HFF-Myc (cell line): ENCODE results near the gene TRABD.

ENCODE experiments used
- DNase-seq: peaks from one replicate; pipeline ENCODE4 v3.0.0-alpha.2; 2011; ENCODE audit warnings: low read depth; ENCODE audit errors: extremely low read depth
- H3K4me3 ChIP-seq: replicated peaks from 2 replicates; pipeline ENCODE4 v1.5.1; 2011; ENCODE audit warnings: low read depth, mild to moderate bottlenecking, control low read depth, low read length
- TF ChIP-seq, protein P1 (sequence below): IDR thresholded peaks from 2 replicates; pipeline ENCODE4 v1.5.1; 2012; ENCODE audit warnings: mild to moderate bottlenecking, low read depth, low read length, control low read depth; ENCODE audit errors: missing control alignments

TRABD gene

DNA sequence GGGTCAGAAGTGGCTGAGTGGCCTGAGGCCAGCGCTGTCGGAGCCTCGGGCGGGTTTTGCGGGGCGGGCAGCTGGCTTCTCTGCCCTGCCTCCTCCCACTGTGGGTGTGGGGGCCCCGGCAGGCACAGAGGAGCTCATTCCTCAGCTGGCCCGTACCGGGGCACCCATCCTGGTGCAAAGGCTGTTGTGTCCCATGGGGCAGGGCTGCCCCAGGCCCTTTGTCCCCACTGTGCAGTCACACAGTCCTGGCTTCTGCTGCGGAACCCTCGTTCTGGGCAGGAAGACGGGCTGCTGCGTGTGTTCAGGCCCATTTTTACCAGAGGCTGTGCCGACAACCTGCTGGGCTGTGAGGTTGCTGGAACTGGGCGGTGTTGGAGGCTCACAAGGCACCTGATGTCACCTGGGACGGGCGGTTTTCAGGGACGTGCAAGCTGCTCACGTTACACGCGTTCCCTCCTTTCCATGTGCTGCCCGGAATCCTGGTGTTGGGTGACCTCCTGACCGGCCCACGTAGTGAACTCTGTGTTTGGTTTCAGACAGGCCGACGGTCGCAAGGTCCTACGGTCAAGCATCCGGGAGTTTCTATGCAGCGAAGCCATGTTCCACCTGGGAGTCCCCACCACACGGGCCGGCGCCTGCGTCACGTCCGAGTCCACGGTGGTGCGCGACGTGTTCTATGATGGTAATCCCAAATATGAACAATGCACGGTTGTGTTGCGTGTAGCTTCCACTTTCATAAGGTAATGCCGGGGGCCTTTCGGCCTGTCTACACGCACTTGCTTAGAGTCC, 20.3 kb downstream of the TRABD start:
- no peak overlapping the region for H3K4me3 ChIP-seq
- DNase-seq: no peak
- TF ChIP-seq, protein P1, sequence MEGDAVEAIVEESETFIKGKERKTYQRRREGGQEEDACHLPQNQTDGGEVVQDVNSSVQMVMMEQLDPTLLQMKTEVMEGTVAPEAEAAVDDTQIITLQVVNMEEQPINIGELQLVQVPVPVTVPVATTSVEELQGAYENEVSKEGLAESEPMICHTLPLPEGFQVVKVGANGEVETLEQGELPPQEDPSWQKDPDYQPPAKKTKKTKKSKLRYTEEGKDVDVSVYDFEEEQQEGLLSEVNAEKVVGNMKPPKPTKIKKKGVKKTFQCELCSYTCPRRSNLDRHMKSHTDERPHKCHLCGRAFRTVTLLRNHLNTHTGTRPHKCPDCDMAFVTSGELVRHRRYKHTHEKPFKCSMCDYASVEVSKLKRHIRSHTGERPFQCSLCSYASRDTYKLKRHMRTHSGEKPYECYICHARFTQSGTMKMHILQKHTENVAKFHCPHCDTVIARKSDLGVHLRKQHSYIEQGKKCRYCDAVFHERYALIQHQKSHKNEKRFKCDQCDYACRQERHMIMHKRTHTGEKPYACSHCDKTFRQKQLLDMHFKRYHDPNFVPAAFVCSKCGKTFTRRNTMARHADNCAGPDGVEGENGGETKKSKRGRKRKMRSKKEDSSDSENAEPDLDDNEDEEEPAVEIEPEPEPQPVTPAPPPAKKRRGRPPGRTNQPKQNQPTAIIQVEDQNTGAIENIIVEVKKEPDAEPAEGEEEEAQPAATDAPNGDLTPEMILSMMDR: no peak

DNA sequence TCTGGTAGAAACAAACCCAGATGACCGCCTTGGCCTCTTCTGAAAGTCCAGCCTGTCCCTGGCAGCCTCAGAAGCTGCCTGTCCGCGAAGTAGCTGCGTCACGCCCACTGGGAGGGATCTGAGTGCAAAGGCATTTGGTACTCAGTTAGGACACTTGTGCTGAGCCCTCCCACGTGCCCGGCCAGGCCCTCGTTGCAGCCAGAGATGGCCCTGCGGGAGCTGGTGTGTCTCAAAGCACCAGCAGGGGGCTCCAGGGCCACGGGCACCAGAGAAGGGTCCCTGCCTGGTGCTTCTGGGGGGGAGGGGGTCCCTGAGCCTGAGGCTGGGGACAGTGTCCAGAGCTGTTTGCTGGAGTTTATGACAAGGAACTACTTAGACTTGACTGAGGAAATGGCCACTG, 20.9 kb downstream of the TRABD start:
- TF ChIP-seq, protein P1: peak; percentile 67
- no peak overlapping the region for H3K4me3 ChIP-seq
- DNase-seq: peak; percentile 21

DNA sequence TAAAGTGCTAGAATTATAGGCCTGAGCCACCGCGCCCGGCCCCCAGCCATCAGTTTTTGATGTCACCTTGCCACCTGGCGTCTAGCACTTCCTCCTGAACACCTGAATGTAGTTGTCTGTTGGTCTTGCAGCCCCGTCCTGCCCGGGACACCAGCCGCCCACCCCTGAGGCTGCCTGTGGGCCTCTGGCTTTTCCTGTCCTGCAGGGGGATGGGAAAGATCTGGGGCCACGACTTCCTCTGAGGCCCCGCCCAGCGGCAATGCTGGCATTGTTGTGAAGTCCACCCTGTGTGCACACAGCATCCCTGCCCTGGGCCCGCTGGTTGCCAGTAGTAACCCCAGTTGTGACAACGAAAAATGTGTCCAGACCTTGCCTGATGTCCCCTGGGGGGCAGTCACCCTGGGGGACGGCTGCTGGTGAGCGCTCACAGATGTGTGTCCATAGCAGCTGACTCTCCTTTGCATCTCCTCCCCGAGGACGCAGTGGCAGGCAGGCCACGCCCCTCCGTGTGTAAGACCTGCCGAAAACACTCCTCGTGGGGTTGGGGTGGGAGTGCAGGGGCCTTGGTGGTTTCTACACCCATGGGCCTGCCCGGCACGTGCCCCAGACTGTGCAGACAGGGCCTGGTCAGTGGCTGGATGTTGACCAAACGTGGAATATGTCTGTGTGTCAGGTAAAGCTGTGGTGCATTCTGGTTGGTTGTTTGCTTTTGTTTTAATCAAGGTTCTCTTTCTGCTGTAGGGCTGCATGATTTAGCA, 21.8 kb downstream of the TRABD start:
- H3K4me3 ChIP-seq: no peak overlapping the region
- TF ChIP-seq, protein P1: no peak
- DNase-seq: no peak

DNA sequence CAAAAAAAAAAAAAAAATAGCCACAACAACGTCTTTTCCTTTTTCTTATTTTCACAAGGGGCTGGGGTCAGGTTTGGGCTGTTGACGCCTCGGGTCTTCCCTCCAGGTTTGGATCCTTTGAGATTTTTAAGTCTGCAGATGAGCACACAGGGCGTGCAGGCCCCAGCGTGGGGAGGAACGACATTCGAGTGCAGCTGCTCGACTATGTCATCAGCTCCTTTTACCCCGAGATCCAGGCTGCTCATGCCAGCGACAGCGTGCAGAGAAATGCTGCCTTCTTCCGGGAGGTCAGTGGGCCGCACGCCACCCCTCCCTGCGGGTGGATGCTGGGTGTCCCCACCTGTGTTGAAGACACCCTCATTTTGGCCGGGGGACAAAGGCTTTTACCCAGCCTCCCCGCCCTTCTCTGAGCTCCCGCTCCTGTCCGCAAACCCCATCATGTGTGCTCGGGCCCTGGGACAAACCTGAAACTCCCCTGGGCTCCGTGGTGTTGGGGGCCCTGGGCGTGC, 22.8 kb downstream of the TRABD start:
- TF ChIP-seq, protein P1: no peak
- DNase-seq: no peak
- H3K4me3 ChIP-seq: no peak overlapping the region

DNA sequence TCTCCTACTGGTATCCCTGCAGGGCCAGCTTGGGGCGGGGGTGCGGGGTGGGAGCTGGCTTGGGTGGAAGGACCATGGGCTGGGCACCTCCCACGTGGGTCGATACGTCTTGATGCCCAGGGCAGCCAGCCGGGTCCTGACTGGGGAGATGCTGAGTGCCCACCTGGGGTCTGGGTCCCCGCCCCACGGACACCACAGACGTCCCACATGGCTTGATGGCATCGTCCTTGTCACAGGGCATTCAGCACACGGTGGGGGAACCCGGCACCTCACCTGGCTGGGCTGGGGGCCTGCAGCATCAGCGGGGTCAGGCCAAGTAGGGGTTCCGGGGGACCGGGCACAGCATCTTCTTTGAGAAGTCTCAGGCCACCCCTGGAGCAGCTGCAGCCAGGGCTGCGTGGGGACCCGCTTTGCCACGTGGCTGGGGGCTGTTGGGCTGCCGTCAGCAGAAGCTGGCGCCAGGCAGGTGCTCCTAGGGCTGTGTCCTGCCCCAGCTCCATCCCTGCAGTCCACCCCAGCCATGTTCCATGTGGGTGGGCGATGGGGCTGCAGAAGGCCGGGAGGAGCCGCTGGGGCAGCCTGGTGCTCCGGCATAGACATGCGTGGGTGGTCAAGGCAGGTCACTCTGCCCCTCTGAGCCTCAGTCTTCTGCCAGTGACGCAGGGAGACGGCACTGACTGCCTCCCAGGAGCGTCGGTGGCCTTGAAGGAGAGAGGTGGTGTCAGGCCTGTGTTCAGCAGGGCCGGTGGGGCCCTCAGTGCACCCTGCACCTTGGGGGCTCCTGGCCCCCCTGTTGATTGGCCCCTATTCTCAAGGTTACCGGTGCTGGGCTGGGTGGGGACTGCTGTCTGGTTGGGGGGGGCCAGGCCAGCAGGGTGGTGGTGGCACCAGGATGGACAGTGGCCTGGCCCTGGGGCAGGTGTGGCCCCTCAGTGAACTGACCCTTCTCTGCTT, 23.5 kb downstream of the TRABD start:
- TF ChIP-seq, protein P1: no peak
- no peak overlapping the region for H3K4me3 ChIP-seq
- DNase-seq: no peak

DNA sequence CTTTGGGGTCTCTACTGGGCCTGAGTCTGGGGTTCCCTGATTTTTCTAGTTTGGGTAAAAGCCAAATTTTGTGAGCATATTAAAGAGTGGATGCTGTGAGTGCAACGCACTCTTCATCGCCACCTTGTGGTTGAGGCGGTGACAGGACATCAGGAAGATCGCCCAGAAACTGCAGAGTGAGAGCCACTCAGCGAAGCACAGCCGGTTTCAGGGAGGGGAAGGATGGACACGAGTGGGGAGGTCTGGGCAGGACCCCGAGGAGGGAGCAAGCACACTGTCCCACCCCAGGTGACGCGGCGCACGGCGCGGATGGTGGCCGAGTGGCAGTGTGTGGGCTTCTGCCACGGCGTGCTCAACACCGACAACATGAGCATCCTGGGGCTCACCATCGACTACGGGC, 24.2 kb downstream of the TRABD start:
- H3K4me3 ChIP-seq: no peak overlapping the region
- TF ChIP-seq, protein P1: peak; percentile 89
- peak; percentile 36 for DNase-seq
